C4-2B (cell line): ENCODE results near the gene RGS7.

Experiments used
- H3K27ac ChIP-seq: fragments of 450-650 bp; 2 replicates; pipeline ENCODE4 v1.5.1; 2017
- CTCF ChIP-seq: fragments of 450-650 bp; conservative IDR thresholded peaks from 2 replicates; pipeline ENCODE4 v1.5.1; 2017; ENCODE audit warnings: mild to moderate bottlenecking
- ZFX ChIP-seq: fragments of 450-650 bp; IDR thresholded peaks from 2 replicates; pipeline ENCODE4 v1.6.1; 2017

RGS7 gene

GRCh38 chr1:240967070-240967724, 389.8 kb downstream of the RGS7 start:
- no peak for TF ChIP-seq ZFX
- peak; percentile 35 for TF ChIP-seq CTCF
- H3K27ac ChIP-seq: no peak overlapping the region

DNA sequence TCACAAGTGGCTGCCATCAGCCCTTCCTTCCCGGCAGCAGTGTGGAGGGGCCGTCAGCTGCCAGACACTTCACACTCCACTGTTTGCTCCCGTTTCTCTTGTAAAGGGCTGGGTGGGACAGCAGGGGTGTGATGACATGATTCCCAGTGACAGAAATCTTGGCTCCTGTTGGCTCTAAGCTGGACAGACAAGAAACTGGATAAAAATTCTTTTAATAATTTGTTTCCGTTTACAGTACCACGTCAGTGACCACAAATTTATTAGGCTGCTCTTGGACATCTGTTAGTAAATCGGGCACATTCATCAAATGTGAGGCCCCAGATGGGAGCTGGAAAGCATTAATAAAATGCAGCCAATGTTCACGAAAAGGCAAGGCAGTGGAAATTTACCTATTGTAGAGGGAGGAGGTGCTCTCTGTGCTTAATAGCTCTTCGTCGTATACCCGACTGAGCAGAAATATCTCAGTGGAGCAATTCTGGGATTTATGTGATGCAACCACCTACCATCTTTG, 391.4 kb downstream of the RGS7 start:
- H3K27ac ChIP-seq: no peak overlapping the region
- TF ChIP-seq ZFX (no peak), CTCF (no peak)

GRCh38 chr1:240962086-240962485, 394.9 kb downstream of the RGS7 start:
- TF ChIP-seq CTCF (no peak), ZFX (no peak)
- H3K27ac ChIP-seq: no peak overlapping the region

DNA sequence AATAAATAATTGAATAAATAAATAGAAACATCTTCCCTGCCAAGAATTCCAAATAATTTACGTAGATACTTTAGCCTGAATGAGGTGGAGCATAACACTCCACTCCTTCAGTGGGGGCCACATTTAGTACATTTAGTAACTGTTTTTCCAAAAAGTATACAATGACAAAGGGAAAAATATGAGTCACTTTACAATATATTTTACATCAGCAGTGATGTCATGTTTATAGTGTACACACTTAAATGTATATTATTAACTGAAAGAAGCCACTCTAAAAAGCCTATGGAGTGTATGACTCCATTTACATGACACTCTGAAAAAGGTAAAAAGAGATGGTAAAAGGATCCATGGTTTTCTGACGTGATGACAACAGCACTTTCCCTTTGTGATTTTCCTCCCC, 400.6 kb downstream of the RGS7 start:
- no peak for TF ChIP-seq CTCF
- no peak for TF ChIP-seq ZFX
- H3K27ac ChIP-seq: no peak overlapping the region

- no peak overlapping the region for H3K27ac ChIP-seq
- no peak for TF ChIP-seq ZFX
- no peak for TF ChIP-seq CTCF
These were observed 401.0 kb downstream of the RGS7 start for GRCh38 chr1:240956020-240956419.

GRCh38 chr1:240947438-240948224, 409.4 kb downstream of the RGS7 start:
- H3K27ac ChIP-seq: no peak overlapping the region
- TF ChIP-seq CTCF (no peak), ZFX (no peak)

DNA sequence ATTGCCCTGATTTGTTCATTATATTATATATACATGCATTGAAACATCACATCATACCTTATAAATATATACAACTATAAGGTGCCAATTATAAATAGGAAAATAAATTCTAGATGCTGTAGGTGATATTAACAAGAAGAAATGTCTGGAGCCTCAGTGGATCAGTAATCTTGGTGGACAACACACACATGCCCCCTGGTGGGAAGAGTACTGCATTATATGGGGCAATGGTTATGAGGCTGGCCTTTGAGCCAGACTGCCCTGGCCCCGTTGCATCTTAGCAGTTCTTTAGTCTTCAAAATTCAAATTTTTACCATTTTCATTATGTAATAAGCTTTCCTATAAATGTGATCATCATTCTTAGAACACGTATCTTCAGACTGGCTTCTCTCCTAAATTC, 410.1 kb downstream of the RGS7 start:
- TF ChIP-seq CTCF: peak; percentile 75
- no peak for TF ChIP-seq ZFX
- H3K27ac ChIP-seq: no peak overlapping the region
